IMR-90 (cell line): ENCODE data around the gene TRHDE. TPM values are rescaled to one million over a fixed set of nuclear protein-coding genes. Genes with fewer than 3 reads are reported as not detected.
A peak's percentile ranks its signal among the peaks of the same experiment; 100 is the strongest.

Experiments
- ATAC-seq: fragments of 200-7000 bp; cut with Tn5 transposase; 2 replicates; pipeline ENCODE4 v1.9.1; 2020; ENCODE audit warnings: low read depth, mild to moderate bottlenecking, moderate library complexity
- BruUV-seq: library from RNA; stranded (reverse); fragments of 400-500 nt; replicated peaks from 2 replicates; lab custom pipeline; 2021; lab: Mats Ljungman, UMichigan
- CTCF ChIA-PET: fragments of 300-600 bp; formaldehyde crosslinking; extraction: SDS; loops from one replicate; lab custom pipeline; 2021; ENCODE audit warnings: antibody characterized with exemption; lab: Yijun Ruan, JAX
- POLR2A ChIA-PET: fragments of 300-600 bp; sonication (Branson Sonifier 250); formaldehyde crosslinking; loops from one replicate; lab custom pipeline; 2022; ENCODE audit warnings: antibody characterized with exemption; ENCODE audit not compliant: unreplicated experiment; lab: Charles Lee
- DNase-seq: peaks from one replicate; pipeline ENCODE4 v3.0.0; 2013
- H2AFZ ChIP-seq: replicated peaks from 2 replicates; pipeline ENCODE3; 2013; ENCODE audit warnings: low read length, mild to moderate bottlenecking; ENCODE audit not compliant: poor library complexity
- H2AK5ac ChIP-seq: 2 replicates; pipeline ENCODE4 v1.6.1; 2013; ENCODE audit warnings: low read depth, low read length, inconsistent platforms
- H2AK9ac ChIP-seq: replicated peaks from 2 replicates; pipeline ENCODE3; 2013; ENCODE audit warnings: mild to moderate bottlenecking, low read depth, low read length, moderate library complexity; ENCODE audit not compliant: poor library complexity
- H2BK120ac ChIP-seq: 2 replicates; pipeline ENCODE4 v1.6.1; 2013; ENCODE audit warnings: low read depth, low read length, inconsistent platforms
- H2BK15ac ChIP-seq: 3 replicates; pipeline ENCODE4 v1.6.1; 2013; ENCODE audit warnings: low read depth, low read length, inconsistent platforms
- H2BK20ac ChIP-seq: 2 replicates; pipeline ENCODE4 v1.6.1; 2013; ENCODE audit warnings: low read depth, mild to moderate bottlenecking, inconsistent platforms, low read length, moderate library complexity
- H2BK5ac ChIP-seq: 2 replicates; pipeline ENCODE4 v1.6.1; 2013; ENCODE audit warnings: mild to moderate bottlenecking, low read depth, low read length, inconsistent platforms; ENCODE audit not compliant: poor library complexity, severe bottlenecking
- H3K14ac ChIP-seq: replicated peaks from 2 replicates; pipeline ENCODE4 v1.6.1; 2013; ENCODE audit warnings: low read depth, low read length, inconsistent platforms
- H3K18ac ChIP-seq: 2 replicates; pipeline ENCODE4 v1.6.1; 2013; ENCODE audit warnings: low read depth, low read length, control low read depth
- H3K23ac ChIP-seq: 2 replicates; pipeline ENCODE4 v1.6.1; 2013; ENCODE audit warnings: low read depth, low read length, inconsistent platforms
- H3K27ac ChIP-seq: 2 replicates; pipeline ENCODE4 v1.5.1; 2013; ENCODE audit warnings: mild to moderate bottlenecking, control low read depth, low read length; ENCODE audit not compliant: insufficient read depth
- H3K27me3 ChIP-seq: 2 replicates; pipeline ENCODE4 v1.6.1; 2013; ENCODE audit warnings: low read length; ENCODE audit not compliant: control insufficient read depth, insufficient read depth
- H3K36me3 ChIP-seq: 2 replicates; pipeline ENCODE4 v1.6.1; 2013; ENCODE audit warnings: low read length, mixed read lengths; ENCODE audit not compliant: control insufficient read depth, insufficient read depth
- H3K4ac ChIP-seq: 2 replicates; pipeline ENCODE4 v1.6.1; 2013; ENCODE audit warnings: low read depth, low read length, inconsistent platforms
- H3K4me1 ChIP-seq: 2 replicates; pipeline ENCODE4 v1.6.1; 2013; ENCODE audit warnings: low read length, mixed read lengths; ENCODE audit not compliant: control insufficient read depth, insufficient read depth
- H3K4me2 ChIP-seq: 2 replicates; pipeline ENCODE4 v1.6.1; 2013; ENCODE audit warnings: low read depth, mild to moderate bottlenecking, control low read depth, low read length, moderate library complexity
- H3K4me3 ChIP-seq: 2 replicates; pipeline ENCODE4 v1.5.1; 2013; ENCODE audit warnings: low read depth, mild to moderate bottlenecking, control low read depth, low read length, moderate library complexity; ENCODE audit not compliant: insufficient read depth
- H3K56ac ChIP-seq: 2 replicates; pipeline ENCODE4 v1.6.1; 2013; ENCODE audit warnings: low read length, inconsistent platforms; ENCODE audit not compliant: insufficient read depth; ENCODE audit errors: extremely low read depth
- H3K79me1 ChIP-seq, 2 experiments: 2 replicates each; pipeline ENCODE4 v1.6.1; 2013; ENCODE audit warnings: low read length in 2 of 2, inconsistent platforms in 1 of 2, low read depth in 1 of 2
- H3K9ac ChIP-seq: 2 replicates; pipeline ENCODE4 v1.6.1; 2013; ENCODE audit warnings: low read depth, low read length, control low read depth
- H3K9me1 ChIP-seq: 2 replicates; pipeline ENCODE4 v1.6.1; 2013; ENCODE audit warnings: low read length, inconsistent platforms; ENCODE audit not compliant: insufficient read depth
- H3K9me3 ChIP-seq: 2 replicates; pipeline ENCODE4 v1.6.1; 2013; ENCODE audit warnings: low read length; ENCODE audit not compliant: control insufficient read depth, insufficient read depth
- H4K20me1 ChIP-seq: 2 replicates; pipeline ENCODE4 v1.6.1; 2013; ENCODE audit warnings: low read length, inconsistent platforms; ENCODE audit not compliant: insufficient read depth
- H4K5ac ChIP-seq: 2 replicates; pipeline ENCODE4 v1.6.1; 2013; ENCODE audit warnings: mild to moderate bottlenecking, low read depth, low read length, control low read depth
- H4K8ac ChIP-seq, 2 experiments: 2 replicates each; pipeline ENCODE4 v1.6.1; 2013; ENCODE audit warnings: low read depth in 2 of 2, low read length in 2 of 2, control low read depth in 1 of 2, inconsistent platforms in 1 of 2
- H4K91ac ChIP-seq: 2 replicates; pipeline ENCODE4 v1.6.1; 2013; ENCODE audit warnings: low read depth, low read length, inconsistent platforms; ENCODE audit not compliant: insufficient read depth
- BHLHE40 ChIP-seq: fragments of 150-350 bp; IDR thresholded peaks from 2 replicates; pipeline ENCODE4 v1.6.1; 2016; ENCODE audit warnings: mild to moderate bottlenecking, low read depth, low read length
- MAFK ChIP-seq: IDR thresholded peaks from 2 replicates; pipeline ENCODE4 v1.6.1; 2012; ENCODE audit warnings: low read depth, low read length, improper control_type of control experiment
- MXI1 ChIP-seq: IDR thresholded peaks from 2 replicates; pipeline ENCODE4 v1.6.1; 2012; ENCODE audit warnings: low read depth, mild to moderate bottlenecking, low read length, moderate library complexity, borderline replicate concordance
- NFE2L2 ChIP-seq: fragments of 150-350 bp; IDR thresholded peaks from 2 replicates; pipeline ENCODE4 v1.6.1; 2016; ENCODE audit warnings: low read depth, mild to moderate bottlenecking, low read length
- POLR2A ChIP-seq: IDR thresholded peaks from 2 replicates; pipeline ENCODE4 v1.6.1; 2012; ENCODE audit warnings: mild to moderate bottlenecking, low read depth, low read length
- RAD21 ChIP-seq: IDR thresholded peaks from 2 replicates; pipeline ENCODE4 v1.6.1; 2012; ENCODE audit warnings: low read length, improper control_type of control experiment
- RCOR1 ChIP-seq: IDR thresholded peaks from 2 replicates; pipeline ENCODE4 v1.6.1; 2012; ENCODE audit warnings: mild to moderate bottlenecking, low read length, improper control_type of control experiment; ENCODE audit not compliant: insufficient replicate concordance
- RFX5 ChIP-seq: IDR thresholded peaks from 2 replicates; pipeline ENCODE4 v1.8.0; 2012; ENCODE audit warnings: low read depth, mild to moderate bottlenecking, low read length, moderate library complexity
- SMC3 ChIP-seq: fragments of 150-350 bp; IDR thresholded peaks from 2 replicates; pipeline ENCODE4 v1.6.1; 2016; ENCODE audit warnings: low read depth, mild to moderate bottlenecking, antibody characterized with exemption, low read length, moderate library complexity
- WGBS, 2 experiments: methylation state at CpG; one replicate each; pipeline versions ENCODE4 v1.1.5 to v1.1.7; 2013; ENCODE audit warnings: missing lambda C conversion rate in 2 of 2; ENCODE audit not compliant: insufficient read length in 1 of 2; ENCODE audit errors: extremely low coverage in 2 of 2; 5-methylcytosine and 5-hydroxymethylcytosine counted together
- dilution Hi-C: fragments of 300-500 bp; cut with HindIII; formaldehyde crosslinking; loops from one replicate; pipeline ENCODE4 v1.14.3; 2018; ENCODE audit warnings: low sequenced_read_pairs; ENCODE audit not compliant: unreplicated experiment
- in situ Hi-C: fragments of 300-500 bp; cut with MboI; formaldehyde crosslinking; loops from 3 replicates; pipeline ENCODE4 v1.14.3; 2019; ENCODE audit warnings: low sequenced_read_pairs, inconsistent platforms, mixed read lengths
- intact Hi-C: fragments of 100-400 bp; cut with micrococcal nuclease; formaldehyde crosslinking; loops from 2 replicates; pipeline ENCODE4 v1.10.0; 2022
- polyA plus RNA-seq, 3 experiments: library from polyadenylated mRNA; depleted of rRNA; stranded (reverse); fragments of >200 nt; gene quantifications; 2 replicates each; pipeline ENCODE4 v1.2.3, GENCODE V29; 2012; ENCODE audit warnings: low replicate concordance in 1 of 3
- total RNA-seq: library from RNA; depleted of rRNA; stranded (reverse); fragments of >200 nt; gene quantifications from 2 replicates; pipeline ENCODE4 v1.2.3, GENCODE V29; 2012
- TF ChIP-seq, protein P1 (sequence below): fragments of 150-350 bp; IDR thresholded peaks from 2 replicates; pipeline ENCODE4 v1.6.1; 2017; ENCODE audit warnings: mild to moderate bottlenecking, antibody characterized with exemption, low read length, low read depth

TRHDE gene
- total and polyA plus RNA-seq, 2 of the 4 experiments (the other 2 are of a cell fraction), result 33.7 to 65.1 TPM

DNA sequence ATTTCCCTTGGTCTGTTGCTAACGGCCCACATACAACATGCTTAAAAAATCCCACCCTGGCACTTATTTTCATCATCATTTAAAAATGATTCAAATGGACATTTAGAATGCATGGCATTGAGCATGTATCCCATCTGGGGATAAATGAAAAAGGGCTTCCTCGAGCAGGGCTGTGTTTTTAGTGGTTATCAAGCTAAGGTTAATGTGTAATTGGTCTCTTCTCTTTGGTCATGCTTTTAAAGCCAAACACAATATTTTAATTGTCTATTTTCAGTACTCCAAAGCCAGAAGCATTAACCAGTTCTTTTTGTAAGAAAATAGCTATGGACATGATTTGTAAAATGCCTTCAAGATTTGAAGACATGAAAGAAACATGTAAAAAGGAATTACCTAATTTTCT, 1.9 kb upstream of the TRHDE start:
- Histone ChIP-seq H3K9ac (peak overlapping the region; percentile 90), H3K18ac (peak overlapping the region; percentile 61; the same call in 1 of the 2 replicates), H3K9me3 (no peaks in the 10 kb centered on the region), H4K5ac (peak overlapping the region; percentile 6; the same call in 1 of the 2 replicates), H3K4ac (peak overlapping the region; percentile 47; the same call in 1 of the 2 replicates), H3K4me2 (peak overlapping the region; percentile 94), H3K23ac (peak overlapping the region; percentile 90; the same call in 1 of the 2 replicates), H2BK20ac (no peak overlapping the region; the same call in 1 of the 2 replicates), H4K91ac (no peak overlapping the region), H3K56ac (peak overlapping the region; percentile 89), H3K27me3 (no peaks in the 10 kb centered on the region), H4K20me1 (peaks cover 11% of the 10 kb centered on the region), H2AK5ac (no peak overlapping the region; the same call in 1 of the 2 replicates), H3K79me1 (peaks cover 0 to 8% of the 10 kb centered on the region in 2 experiments; a peak in 2 of 4 replicates), H3K27ac (peak overlapping the region; percentile 37; the same call in 1 of the 2 replicates), H3K36me3 (no peaks in the 10 kb centered on the region; the same call in 1 of the 2 replicates), H2AFZ (no peak overlapping the region), H3K4me1 (peaks cover 3% of the 10 kb centered on the region; the same call in 1 of the 2 replicates), H2BK15ac (peak overlapping the region; percentile 15; the same call in 2 of the 3 replicates), H3K14ac (peak overlapping the region; percentile 83), H2BK5ac (peak overlapping the region; percentile 97), H3K4me3 (peak overlapping the region; percentile 92), H2AK9ac (no peak overlapping the region), H4K8ac (0 out of 4 replicates have a peak overlapping the region, but pooled peaks have one; percentile 11 to 43), H2BK120ac (peak overlapping the region; percentile 12), H3K9me1 (no peaks in the 10 kb centered on the region)
- ATAC-seq (no peak), DNase-seq (no peak)
- dilution Hi-C loops (no loop called here), in situ Hi-C loops (loop anchor here (25.0 kb wide), 1 partner anchor 608 kb away; the partner anchor contains the start of genes THAP2 and ZFC3H1), intact Hi-C loops (loop anchor here (2.0 to 10.0 kb wide), 5 partner anchors 35 to 315 kb away; no protein-coding TSS in a partner anchor)
- no CpG with 5 or more reads among the region's 2 CpGs for WGBS, 2 experiments
- CTCF ChIA-PET, result interaction anchor here (1.0 kb wide), 1 partner anchor 261 kb away, joined by 3 read pairs; no protein-coding TSS in a partner anchor
- POLR2A ChIA-PET, result no interaction called here
- TF ChIP-seq POLR2A (no peak), NFE2L2 (no peak), MXI1 (no peak), RCOR1 (no peak), RFX5 (no peak), SMC3 (no peak), BHLHE40 (no peak), RAD21 (no peak), MAFK (no peak)
- TF ChIP-seq, protein P1, sequence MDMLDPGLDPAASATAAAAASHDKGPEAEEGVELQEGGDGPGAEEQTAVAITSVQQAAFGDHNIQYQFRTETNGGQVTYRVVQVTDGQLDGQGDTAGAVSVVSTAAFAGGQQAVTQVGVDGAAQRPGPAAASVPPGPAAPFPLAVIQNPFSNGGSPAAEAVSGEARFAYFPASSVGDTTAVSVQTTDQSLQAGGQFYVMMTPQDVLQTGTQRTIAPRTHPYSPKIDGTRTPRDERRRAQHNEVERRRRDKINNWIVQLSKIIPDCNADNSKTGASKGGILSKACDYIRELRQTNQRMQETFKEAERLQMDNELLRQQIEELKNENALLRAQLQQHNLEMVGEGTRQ, result no peak
- no TSS peak for BruUV-seq
